Cardiac muscle cell (in vitro differentiated cells and primary cell): ENCODE measurements around the gene PRKAA1. TPM values are rescaled to one million over a fixed set of nuclear protein-coding genes. Genes with fewer than 3 reads are reported as not detected.

Source experiments
- DNase-seq, 2 donors: peaks; one replicate each; pipeline versions ENCODE4 v3.0.0 to v3.0.0-alpha.2; 2010 to 2017; ENCODE audit warnings: low read depth in 1 of 2, low spot score in 1 of 2
- H3K27ac ChIP-seq: fragments of 200-600 bp; sonication (generic); 2 replicates; pipeline ENCODE4 v1.5.1; 2016
- H3K27me3 ChIP-seq: fragments of 200-600 bp; sonication (generic); 2 replicates; pipeline ENCODE4 v1.6.0; 2016; ENCODE audit warnings: control low read depth
- H3K36me3 ChIP-seq: fragments of 200-600 bp; sonication (generic); 2 replicates; pipeline ENCODE4 v1.5.1; 2016; ENCODE audit warnings: control low read depth
- H3K4me1 ChIP-seq: fragments of 200-600 bp; sonication (generic); 2 replicates; pipeline ENCODE4 v1.8.1; 2017; ENCODE audit warnings: low read depth, mild to moderate bottlenecking, mixed run types
- H3K4me3 ChIP-seq: fragments of 200-600 bp; sonication (generic); 2 replicates; pipeline ENCODE4 v1.5.1; 2016; ENCODE audit warnings: mild to moderate bottlenecking
- H3K9me3 ChIP-seq: fragments of 200-600 bp; sonication (generic); 2 replicates; pipeline ENCODE4 v1.5.1; 2017; ENCODE audit warnings: low read depth, mild to moderate bottlenecking, control low read depth
- CTCF ChIP-seq: IDR thresholded peaks from 2 replicates; pipeline ENCODE4 v1.5.1; 2012; ENCODE audit warnings: low read depth, mild to moderate bottlenecking, low read length
- polyA plus RNA-seq: library from polyadenylated mRNA; unstranded; fragments of >200 nt; fragmentation: Nextera tagmentation; extraction: Ambion mirVana; gene quantifications from 2 replicates; pipeline ENCODE4 v1.2.1, GENCODE V29; 2016
- total RNA-seq: library from RNA; depleted of rRNA; stranded (reverse); fragments of >200 nt; gene quantifications from 2 replicates; pipeline ENCODE4 v1.2.3, GENCODE V29; 2016

The PRKAA1 gene
- total and polyA plus RNA-seq, 2 experiments from 2014 or later = 22.6 to 26.1 TPM

GRCh38 chr5:40841068-40841805 lies 43.1 kb upstream of the PRKAA1 start, which contains the start of gene CARD6:
Gene CARD6 (plus strand): TSS chr5:40841367. CDS start chr5:40841383, 16 bp downstream.
- no peak for TF ChIP-seq CTCF
- Histone ChIP-seq H3K27me3 (no peaks in the 10 kb centered on the region), H3K4me3 (no peak within 1 kb of the TSS), H3K4me1 (no peaks in the 10 kb centered on the region), H3K36me3 (no peaks in the 10 kb centered on the region), H3K9me3 (no peaks in the 10 kb centered on the region), H3K27ac (no peak within 1 kb of the TSS)
- peak in 1 of 2 donors; percentile 62 for DNase-seq

GRCh38 chr5:40838086-40838485 lies 39.9 kb upstream of the PRKAA1 start:
- no peaks in the 10 kb centered on the region for H3K27me3 ChIP-seq
- H3K36me3 ChIP-seq = peaks cover 8% of the 10 kb centered on the region
- H3K4me1 ChIP-seq = peaks cover 9% of the 10 kb centered on the region
- H3K27ac ChIP-seq = no peak overlapping the region
- DNase-seq = no peak
- H3K4me3 ChIP-seq = no peak overlapping the region
- TF ChIP-seq CTCF = no peak
- H3K9me3 ChIP-seq = no peaks in the 10 kb centered on the region

- peaks cover 38% of the 10 kb centered on the region for H3K36me3 ChIP-seq
- no peak for TF ChIP-seq CTCF
- no peaks in the 10 kb centered on the region for H3K9me3 ChIP-seq
- DNase-seq = peak; percentile 96 to 99
- H3K27me3 ChIP-seq = no peaks in the 10 kb centered on the region
- H3K27ac ChIP-seq = peak within 1 kb of the TSS; percentile 88
- peaks cover 13% of the 10 kb centered on the region for H3K4me1 ChIP-seq
- peak within 1 kb of the TSS; percentile 78 for H3K4me3 ChIP-seq
Measured at GRCh38 chr5:40834849-40835787, 36.9 kb upstream of the PRKAA1 start, which contains the start of gene RPL37. Gene RPL37 (minus strand): TSS chr5:40835222. CDS start chr5:40835185, 37 bp downstream.

GRCh38 chr5:40834391-40834848 lies 36.2 kb upstream of the PRKAA1 start:
- no peak for TF ChIP-seq CTCF
- DNase-seq = peak; percentile 45 to 52
- H3K4me1 ChIP-seq = peaks cover 13% of the 10 kb centered on the region
- H3K27ac ChIP-seq = peak overlapping the region; percentile 88
- peak overlapping the region; percentile 78 for H3K4me3 ChIP-seq
- H3K27me3 ChIP-seq = no peaks in the 10 kb centered on the region
- peaks cover 45% of the 10 kb centered on the region for H3K36me3 ChIP-seq
- no peaks in the 10 kb centered on the region for H3K9me3 ChIP-seq

- Histone ChIP-seq H3K36me3 (peaks cover 51% of the 10 kb centered on the region), H3K27me3 (no peaks in the 10 kb centered on the region), H3K4me1 (peaks cover 13% of the 10 kb centered on the region), H3K27ac (peak overlapping the region; percentile 88), H3K9me3 (no peaks in the 10 kb centered on the region), H3K4me3 (peak overlapping the region; percentile 78)
- no peak for TF ChIP-seq CTCF
- no peak for DNase-seq
Measured at GRCh38 chr5:40833712-40834229, 35.6 kb upstream of the PRKAA1 start.
